Smooth muscle cell of the brain vasculature (primary cell): ENCODE results near the gene OSBPL6.

Source experiments
- DNase-seq: peaks from one replicate; pipeline ENCODE4 v3.0.0-alpha.2; 2012; ENCODE audit warnings: low read depth, low spot score

Gene OSBPL6

GRCh38 chr2:178441426-178441825 is 247.1 kb downstream of the OSBPL6 start:
- DNase-seq: no peak

- no peak for DNase-seq
These were observed 254.8 kb downstream of the OSBPL6 start for GRCh38 chr2:178448968-178449661.

- no peak for DNase-seq
These were observed 255.6 kb downstream of the OSBPL6 start for GRCh38 chr2:178449700-178450523.

GRCh38 chr2:178450524-178450773 is 256.1 kb downstream of the OSBPL6 start:
- no peak for DNase-seq

GRCh38 chr2:178450774-178451525 is 256.6 kb downstream of the OSBPL6 start, which contains the start of the genes PJVK and PRKRA:
Gene PJVK (plus strand): TSS chr2:178451378. CDS start chr2:178453410, 2,032 bp downstream.
Gene PRKRA (minus strand): TSS chr2:178451175. CDS start chr2:178451030, 145 bp downstream.
- DNase-seq: peak; percentile 95

GRCh38 chr2:178452334-178452733 is 258.0 kb downstream of the OSBPL6 start:
- DNase-seq: no peak
